ENCODE data around the gene CHCHD6. TPM values are rescaled to one million over a fixed set of nuclear protein-coding genes. Genes with fewer than 3 reads are reported as not detected.

The CHCHD6 gene
- total and polyA plus RNA-seq, 2 of the 4 experiments (the other 2 are of a cell fraction), result 18.8 to 28.9 TPM

GRCh38 chr3:126937973-126938372 is 233.9 kb downstream of the CHCHD6 start:
- H4K8ac ChIP-seq (ENCODE audit: low read depth in 2 of 2, low read length in 2 of 2), result no peak overlapping the region
- H3K9me1 ChIP-seq (ENCODE audit: insufficient read depth, low read length), result peaks cover 25% of the 10 kb centered on the region
- H3K18ac ChIP-seq (ENCODE audit: low read depth, low read length), result no peak overlapping the region
- H3K27me3 ChIP-seq (ENCODE audit: control insufficient read depth, insufficient read depth, low read length), result no peaks in the 10 kb centered on the region
- H3K4me1 ChIP-seq (ENCODE audit: control insufficient read depth, insufficient read depth, low read length), result peaks cover 12% of the 10 kb centered on the region
- peak overlapping the region; percentile 23 for H2AK5ac ChIP-seq (ENCODE audit: low read depth, low read length)
- H3K79me1 ChIP-seq (ENCODE audit: low read depth in 1 of 2, low read length in 2 of 2), result 0 out of 4 replicates have a peak, but pooled peaks cover 0 to 4% of the 10 kb centered on the region in 2 experiments
- no peak overlapping the region for H3K14ac ChIP-seq (replicated peaks; ENCODE audit: low read depth, low read length)
- peak overlapping the region; percentile 46 for H2AFZ ChIP-seq (replicated peaks; ENCODE audit: low read length, poor library complexity)
- no peak overlapping the region for H4K91ac ChIP-seq (ENCODE audit: insufficient read depth, low read depth, low read length)
- TF ChIP-seq USF2 (IDR thresholded peaks at IDR 0.05; ENCODE audit: low read depth, low read length) (no peak), POLR2A (IDR thresholded peaks at IDR 0.05; ENCODE audit: low read depth, low read length) (no peak), CTCF (conservative IDR thresholded peaks at IDR 0.05; ENCODE audit: low read depth, low read length) (no peak), BHLHE40 (IDR thresholded peaks at IDR 0.05; ENCODE audit: low read depth, low read length) (no peak), NFE2L2 (IDR thresholded peaks at IDR 0.05; ENCODE audit: low read depth, low read length) (no peak), RCOR1 (IDR thresholded peaks at IDR 0.05; ENCODE audit: insufficient replicate concordance, low read length) (no peak)
- TF ChIP-seq, protein P1, sequence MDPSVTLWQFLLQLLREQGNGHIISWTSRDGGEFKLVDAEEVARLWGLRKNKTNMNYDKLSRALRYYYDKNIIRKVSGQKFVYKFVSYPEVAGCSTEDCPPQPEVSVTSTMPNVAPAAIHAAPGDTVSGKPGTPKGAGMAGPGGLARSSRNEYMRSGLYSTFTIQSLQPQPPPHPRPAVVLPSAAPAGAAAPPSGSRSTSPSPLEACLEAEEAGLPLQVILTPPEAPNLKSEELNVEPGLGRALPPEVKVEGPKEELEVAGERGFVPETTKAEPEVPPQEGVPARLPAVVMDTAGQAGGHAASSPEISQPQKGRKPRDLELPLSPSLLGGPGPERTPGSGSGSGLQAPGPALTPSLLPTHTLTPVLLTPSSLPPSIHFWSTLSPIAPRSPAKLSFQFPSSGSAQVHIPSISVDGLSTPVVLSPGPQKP (IDR thresholded peaks at IDR 0.05; ENCODE audit: borderline replicate concordance, low read depth, low read length), result no peak
- no peaks in the 10 kb centered on the region for H3K36me3 ChIP-seq (ENCODE audit: control insufficient read depth, insufficient read depth, low read length)
- no peak overlapping the region for H2BK20ac ChIP-seq (ENCODE audit: low read depth, low read length)
- dilution Hi-C loops (cut with HindIII; ENCODE audit: low sequenced_read_pairs, unreplicated experiment) (no loop called here), intact Hi-C loops (cut with micrococcal nuclease) (no loop called here), in situ Hi-C loops (cut with MboI; ENCODE audit: low sequenced_read_pairs) (no loop called here)
- no peak overlapping the region for H2BK120ac ChIP-seq (ENCODE audit: low read depth, low read length)
- ATAC-seq (ENCODE audit: low read depth) (no peak), DNase-seq (peak; percentile 15)
- no peak overlapping the region for H4K5ac ChIP-seq (ENCODE audit: low read depth, low read length)
- H3K9ac ChIP-seq (ENCODE audit: low read depth, low read length), result no peak overlapping the region
- WGBS, 2 experiments (ENCODE audit: extremely low coverage in 2 of 2, insufficient read length in 1 of 2), result 81% methylated on average over 3 of the region's 7 CpGs; no CpG with 5 or more reads in 1 of the 2 experiments
- H3K4ac ChIP-seq (ENCODE audit: low read depth, low read length), result 0 out of 2 replicates have a peak overlapping the region, but pooled peaks have one; percentile 46
- H2BK15ac ChIP-seq (ENCODE audit: low read depth, low read length), result no peak overlapping the region
- H4K20me1 ChIP-seq (ENCODE audit: insufficient read depth, low read length), result no peaks in the 10 kb centered on the region
- H2BK5ac ChIP-seq (ENCODE audit: low read depth, low read length, poor library complexity, severe bottlenecking), result no peak overlapping the region
- POLR2A ChIA-PET (ENCODE audit: unreplicated experiment), result no interaction called here
- no peak overlapping the region for H3K27ac ChIP-seq (ENCODE audit: insufficient read depth, low read length)
- H2AK9ac ChIP-seq (replicated peaks; ENCODE audit: low read depth, low read length, poor library complexity), result no peak overlapping the region
- no peak overlapping the region for H3K4me3 ChIP-seq (ENCODE audit: insufficient read depth, low read depth, low read length)
- H3K9me3 ChIP-seq (ENCODE audit: control insufficient read depth, insufficient read depth, low read length), result no peaks in the 10 kb centered on the region
- CTCF ChIA-PET, result interaction anchor here (1.4 to 2.8 kb wide), 2 partner anchors 180 to 186 kb away, joined by 3 to 8 read pairs; no protein-coding TSS in a partner anchor
- no peak overlapping the region for H3K4me2 ChIP-seq (ENCODE audit: low read depth, low read length)
- H3K56ac ChIP-seq (ENCODE audit: extremely low read depth, insufficient read depth, low read length), result no peak overlapping the region
- BruUV-seq (replicated peaks), result no TSS peak
- H3K23ac ChIP-seq (ENCODE audit: low read depth, low read length), result no peak overlapping the region

Data from IMR-90 (cell line).